NCI-H446 treated with DMSO at 0.1 percent for 48 hours (cell line): ENCODE measurements around the gene ARGLU1.

Experiments
- DNase-seq: peaks from one replicate; lab custom pipeline; 2025; lab: John Stamatoyannopoulos, UW

ARGLU1 gene

DNA sequence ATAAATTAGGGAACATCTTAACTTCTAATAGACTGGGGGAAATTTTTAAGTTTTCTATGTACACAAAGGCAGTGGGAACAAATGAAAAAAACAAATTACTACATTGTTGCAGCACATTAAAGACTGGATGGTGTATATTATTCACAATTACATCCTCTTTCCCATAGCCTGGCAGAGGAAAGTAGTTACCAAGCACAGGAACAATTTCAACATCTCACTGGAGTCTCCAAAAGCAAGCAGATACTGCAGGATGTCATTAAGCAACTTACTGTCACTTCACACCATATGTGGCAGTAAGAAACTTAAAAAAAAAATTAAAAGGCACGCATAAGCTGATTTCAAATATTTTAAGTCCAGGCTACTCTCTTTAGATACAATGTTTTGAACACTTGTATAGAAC lies 26.1 kb downstream of the ARGLU1 start:
- no peak for DNase-seq

- no peak for DNase-seq
Measured at GRCh38 chr13:106540613-106541012, 27.3 kb downstream of the ARGLU1 start.

- no peak for DNase-seq
Measured at GRCh38 chr13:106537521-106537920, 30.4 kb downstream of the ARGLU1 start.

- DNase-seq, result peak; percentile 58
Measured at GRCh38 chr13:106536244-106537034, 31.5 kb downstream of the ARGLU1 start.

DNA sequence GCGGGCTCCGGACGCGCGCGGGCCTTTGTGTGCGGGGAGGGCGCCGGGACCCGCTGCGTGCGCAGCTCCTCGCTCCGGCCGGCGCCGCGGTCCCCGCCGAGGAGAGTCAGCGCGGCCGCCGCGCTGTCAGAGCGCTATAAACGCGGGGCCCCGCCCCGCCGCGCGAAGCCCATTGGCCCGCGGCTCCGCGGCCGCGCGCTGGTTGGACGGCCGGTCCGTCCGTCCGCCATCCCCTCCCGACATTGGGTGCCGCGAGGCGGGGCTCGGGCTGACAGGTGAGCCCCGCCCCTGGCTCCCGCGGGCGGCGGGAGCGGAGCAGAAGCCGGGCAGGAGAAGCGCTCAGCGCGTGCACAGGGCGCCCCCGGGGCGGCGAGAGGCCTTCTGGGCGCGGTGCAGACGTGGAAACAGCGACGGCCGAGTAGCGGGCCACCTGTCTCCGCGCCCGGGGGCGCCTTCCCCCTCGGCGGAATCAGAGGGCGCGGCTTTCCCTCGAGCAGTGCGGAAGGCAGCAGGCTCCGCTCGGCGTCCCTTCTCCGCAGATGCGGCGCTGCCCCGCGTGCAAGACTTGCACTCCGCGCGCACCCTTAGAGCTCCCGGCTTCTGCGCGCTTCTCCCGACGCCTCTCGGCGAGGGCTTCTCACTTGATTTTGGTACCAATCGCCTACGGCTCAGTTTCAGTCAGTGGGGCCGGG lies 32.2 kb downstream of the ARGLU1 start, which contains the start of gene EFNB2:
EFNB2 (minus strand) TSS at position 111 of the 692 bp plus-strand sequence. CDS start 698 bp downstream, outside the sequence.
- DNase-seq, result peak; percentile 82

GRCh38 chr13:106534639-106535551 lies 33.0 kb downstream of the ARGLU1 start:
- no peak for DNase-seq

DNA sequence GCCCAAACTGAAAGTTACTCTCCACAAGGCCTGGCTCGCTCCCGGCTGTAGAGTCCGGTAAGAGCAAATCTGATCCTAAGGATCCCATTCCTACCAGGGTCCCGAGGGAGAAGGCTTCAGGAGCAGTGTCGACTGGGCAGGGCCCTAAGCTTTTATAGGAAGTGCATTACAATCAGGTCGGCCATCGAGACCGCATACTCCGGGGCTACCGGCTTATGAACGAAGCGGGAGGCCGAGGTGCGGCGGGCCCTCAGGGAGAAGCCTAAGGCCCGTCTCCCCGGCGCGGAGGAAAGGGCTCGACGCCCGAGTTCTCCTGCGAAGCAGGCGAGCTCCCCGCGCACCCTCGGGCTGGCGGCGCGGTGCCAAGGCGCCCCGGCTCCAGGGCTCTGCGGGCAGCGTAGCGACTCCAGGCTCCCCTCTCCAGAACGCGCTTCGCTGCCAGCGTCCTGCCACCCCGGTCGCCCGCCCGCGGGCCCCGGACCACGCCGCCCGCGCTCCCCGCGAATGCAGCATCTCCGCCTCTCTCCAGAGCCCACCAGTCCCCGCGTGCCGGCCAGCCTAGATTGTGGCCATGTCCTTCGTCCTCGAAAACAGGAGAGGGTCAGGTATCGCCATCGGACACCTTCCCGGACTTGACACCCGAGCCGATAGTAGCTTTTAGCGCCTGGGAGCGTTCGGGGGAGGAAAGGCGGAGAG lies 33.8 kb downstream of the ARGLU1 start:
- no peak for DNase-seq

- peak; percentile 25 for DNase-seq
Measured at GRCh38 chr13:106533101-106533942, 34.6 kb downstream of the ARGLU1 start.

GRCh38 chr13:106532111-106532929 lies 35.6 kb downstream of the ARGLU1 start:
- DNase-seq, result no peak

DNA sequence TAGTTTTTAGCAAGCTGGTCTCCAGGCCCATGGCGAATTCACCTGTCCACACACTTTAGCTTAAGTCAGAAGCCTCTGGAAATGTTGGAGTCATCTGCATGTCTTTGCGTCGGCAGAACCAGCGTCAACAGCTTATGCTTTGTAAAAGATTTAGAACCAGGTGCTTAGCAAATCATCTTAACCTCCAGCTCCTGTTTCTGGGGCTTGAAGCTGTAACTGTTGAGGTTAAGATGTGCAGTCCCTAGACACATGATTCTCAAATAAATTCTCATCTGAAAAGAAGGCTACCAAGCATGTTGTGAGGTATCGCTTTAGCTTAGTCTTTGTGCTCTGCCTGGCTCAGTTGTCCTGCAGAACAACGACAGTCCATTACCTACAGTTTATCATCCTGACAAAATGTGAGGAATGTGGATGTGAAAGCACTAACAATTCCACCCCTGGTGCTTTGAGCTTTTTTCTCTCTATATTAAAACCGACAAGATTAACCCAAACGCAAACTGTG lies 36.9 kb downstream of the ARGLU1 start:
- no peak for DNase-seq

DNA sequence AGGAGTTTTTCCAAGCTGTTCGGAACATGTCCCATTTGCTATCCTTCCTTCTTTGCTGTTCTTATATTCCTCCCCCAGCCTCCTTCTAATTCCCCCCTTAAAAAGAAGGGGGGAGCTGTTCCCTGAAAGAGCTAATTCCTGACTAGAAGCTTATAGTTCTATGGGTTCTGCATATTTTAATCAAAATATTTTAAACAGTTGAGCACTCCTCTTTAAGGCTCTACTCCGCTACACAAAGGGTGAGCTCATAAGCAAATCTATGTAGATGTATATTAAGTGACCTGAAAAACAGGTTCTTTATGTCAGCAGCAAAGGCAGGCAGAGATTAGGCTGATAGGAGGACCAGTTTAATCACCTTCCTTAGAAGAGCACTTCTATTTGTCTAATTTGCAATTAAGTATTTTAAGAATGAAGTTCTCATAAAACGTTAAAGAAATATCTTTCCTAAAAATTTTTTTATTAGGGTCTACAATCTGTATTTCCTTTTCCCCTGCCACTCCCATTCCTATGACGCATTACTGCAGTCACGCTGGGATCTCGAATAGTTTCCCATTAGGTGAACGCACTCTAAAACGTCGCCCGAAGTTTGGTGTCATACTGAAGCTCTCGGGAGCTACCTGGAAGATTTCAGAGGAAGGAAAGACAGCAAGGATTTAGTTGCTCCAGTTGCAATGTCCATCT lies 37.6 kb downstream of the ARGLU1 start:
- no peak for DNase-seq

DNA sequence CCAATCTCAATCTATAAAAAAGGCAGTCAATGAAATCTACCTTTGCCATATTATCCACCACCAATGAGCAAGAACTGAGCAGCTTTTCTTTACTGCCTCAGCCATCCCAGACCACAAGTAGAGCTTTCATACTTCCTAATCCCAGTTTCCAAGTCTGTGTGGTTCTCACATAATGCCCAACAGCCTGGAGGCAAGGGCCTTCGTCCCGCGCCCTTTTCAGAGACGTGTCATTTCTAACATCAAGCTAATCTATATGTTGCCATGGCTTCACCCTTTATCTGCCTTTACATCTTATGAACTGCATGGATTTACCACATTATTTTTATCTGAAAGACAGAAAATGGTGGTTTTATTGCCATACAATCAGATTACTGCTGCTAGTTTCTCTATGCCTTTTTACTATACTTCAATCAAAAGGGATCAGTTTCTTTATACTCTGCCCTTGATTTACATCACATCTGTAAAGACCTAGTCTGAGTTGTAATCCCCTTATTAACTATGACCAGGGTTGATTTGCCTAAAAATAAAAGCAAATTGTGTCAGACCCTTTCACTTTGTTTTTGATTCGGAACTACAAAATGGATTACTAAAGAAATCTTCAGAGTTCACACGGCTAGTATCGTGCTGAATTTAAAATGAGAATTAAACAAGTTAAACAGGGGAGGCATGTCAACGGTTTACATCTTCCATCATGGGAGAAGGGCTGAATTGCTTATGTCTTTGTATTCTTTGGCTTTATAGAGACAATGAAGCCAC lies 38.3 kb downstream of the ARGLU1 start:
- DNase-seq, result no peak

- no peak for DNase-seq
Measured at GRCh38 chr13:106528718-106529414, 39.1 kb downstream of the ARGLU1 start.

GRCh38 chr13:106527826-106528225 lies 40.1 kb downstream of the ARGLU1 start:
- no peak for DNase-seq

- no peak for DNase-seq
Measured at GRCh38 chr13:106527445-106527801, 40.5 kb downstream of the ARGLU1 start.

GRCh38 chr13:106526738-106527444 lies 41.0 kb downstream of the ARGLU1 start:
- no peak for DNase-seq

- no peak for DNase-seq
Measured at GRCh38 chr13:106525865-106526264, 42.1 kb downstream of the ARGLU1 start.
